HG02840 (cell line): ENCODE data around the gene ZNF366.

Experiments
- ATAC-seq: cut with Tn5 transposase; IDR thresholded peaks from one replicate; pipeline ENCODE4 v1.9.1; 2021; ENCODE audit warnings: mild to moderate bottlenecking, moderate library complexity, moderate number of reproducible peaks; ENCODE audit not compliant: unreplicated experiment, low FRiP score

ZNF366 gene

GRCh38 chr5:72448368-72448767 is 58.8 kb downstream of the ZNF366 start:
- no peak for ATAC-seq

- no peak for ATAC-seq
These were observed 59.5 kb downstream of the ZNF366 start for GRCh38 chr5:72447751-72448150.

GRCh38 chr5:72445969-72446368 is 61.2 kb downstream of the ZNF366 start:
- ATAC-seq = no peak

GRCh38 chr5:72443883-72444282 is 63.3 kb downstream of the ZNF366 start:
- no peak for ATAC-seq

DNA sequence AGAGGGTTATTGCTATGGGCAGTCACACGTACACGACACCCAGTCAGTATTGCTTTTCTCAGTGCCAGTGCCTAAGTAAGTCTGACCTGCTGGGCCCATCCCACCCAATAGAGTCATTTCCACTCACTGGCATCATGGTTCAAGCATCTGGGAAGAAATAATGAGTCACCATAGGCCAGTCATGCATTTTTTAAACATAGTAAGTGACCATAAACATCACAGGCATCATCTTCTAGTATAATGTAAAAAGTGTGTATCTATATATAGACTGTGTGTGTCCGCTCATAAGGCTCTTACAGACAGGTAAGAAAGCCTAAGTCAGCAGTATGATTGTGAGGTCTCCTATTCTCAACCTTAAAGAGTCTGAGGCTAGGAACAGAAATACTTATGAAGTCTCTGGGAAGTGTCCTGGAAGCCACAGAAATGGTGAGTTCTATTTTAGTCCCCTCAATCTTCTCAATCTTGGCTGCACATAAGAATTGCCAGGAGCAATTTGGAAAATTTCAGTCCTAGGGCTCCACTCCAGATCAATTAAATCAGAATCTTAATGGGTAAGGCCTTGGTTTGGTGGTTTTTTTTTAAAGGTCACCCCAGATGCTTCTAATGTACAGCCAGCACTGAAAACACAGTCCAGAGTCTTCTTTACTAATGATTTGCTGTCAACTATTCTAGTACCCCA is 65.2 kb downstream of the ZNF366 start:
- ATAC-seq = no peak

DNA sequence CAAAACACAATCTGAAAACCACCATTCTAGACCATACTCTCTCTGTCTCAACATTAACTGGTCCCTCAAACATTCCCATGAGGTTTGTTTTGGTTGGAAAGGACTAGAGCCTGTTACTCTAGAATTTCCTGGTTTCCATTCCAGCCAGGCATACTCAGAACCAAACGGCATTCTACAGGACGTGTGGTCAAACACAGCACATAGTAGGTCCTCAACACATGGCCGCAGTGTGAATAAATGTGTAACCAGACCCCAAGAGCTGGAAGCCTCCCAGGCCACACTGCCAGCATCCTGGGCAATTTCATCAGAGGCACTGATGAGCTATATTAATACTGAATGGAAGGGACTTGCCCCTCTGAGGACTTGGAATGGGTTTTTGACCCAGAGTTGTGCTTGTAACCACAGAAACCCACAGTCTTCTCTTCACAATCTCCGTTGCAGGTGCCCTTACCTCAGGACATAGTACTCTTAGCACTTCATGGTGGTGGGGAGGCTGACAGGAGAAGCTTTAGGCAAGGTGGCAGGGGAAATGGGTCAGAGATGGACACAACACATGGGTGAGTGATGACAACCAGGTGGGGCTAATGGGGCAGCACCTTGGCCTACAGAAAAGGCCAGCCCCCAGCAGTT is 66.0 kb downstream of the ZNF366 start:
- ATAC-seq = no peak

- ATAC-seq = no peak
These were observed 67.0 kb downstream of the ZNF366 start for GRCh38 chr5:72440207-72440638.

DNA sequence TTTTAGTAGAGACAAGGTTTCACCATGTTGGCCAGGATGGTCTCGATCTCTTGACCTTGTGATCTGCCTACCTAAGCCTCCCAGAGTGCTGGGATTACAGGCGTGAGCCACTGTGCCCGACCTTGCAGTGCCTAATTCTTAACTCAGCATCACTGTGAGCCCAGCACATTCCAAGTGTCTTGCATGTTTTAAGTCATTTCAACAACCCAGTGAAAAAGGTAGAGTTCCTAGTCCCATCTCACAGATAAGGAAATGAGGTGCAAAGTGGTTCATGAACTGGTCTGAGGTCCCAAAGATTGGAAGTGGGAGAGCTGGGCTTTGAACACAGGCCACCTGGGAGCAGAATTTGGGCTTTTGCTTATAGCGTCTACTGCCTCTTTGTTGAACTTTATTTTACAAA is 68.0 kb downstream of the ZNF366 start:
- ATAC-seq = no peak

- ATAC-seq = no peak
These were observed 69.1 kb downstream of the ZNF366 start for GRCh38 chr5:72438141-72438540.

DNA sequence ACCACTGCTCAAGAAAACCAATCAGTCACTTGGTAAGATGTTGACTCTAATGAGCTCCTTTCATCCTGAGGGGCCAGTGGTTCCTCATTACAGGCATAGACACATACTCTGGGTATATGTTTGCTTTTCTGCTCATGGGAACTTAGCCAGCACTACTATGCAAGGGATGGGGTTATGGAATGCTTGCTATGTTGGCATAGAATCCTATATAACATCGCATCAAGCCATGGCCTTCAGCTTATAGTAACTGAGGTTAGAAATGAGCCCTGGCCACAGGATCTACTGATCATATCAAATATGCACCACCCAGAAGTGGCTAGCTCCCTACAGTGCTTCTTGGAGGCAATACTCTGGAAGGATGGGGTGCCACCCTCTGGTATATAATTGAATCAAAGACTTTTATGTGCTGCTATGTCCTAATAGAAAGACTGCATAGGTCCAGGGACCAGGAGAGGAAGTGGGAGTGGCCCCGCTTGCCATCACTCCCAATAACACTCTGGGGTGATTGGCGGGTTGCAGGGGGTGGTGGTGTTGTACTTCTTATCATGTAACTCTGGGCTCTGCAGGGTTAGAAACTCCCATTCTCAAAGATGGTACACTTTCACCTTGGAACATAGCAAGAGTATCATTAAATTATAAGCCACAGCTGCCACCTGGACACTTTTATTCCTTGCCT is 70.3 kb downstream of the ZNF366 start:
- ATAC-seq = no peak

GRCh38 chr5:72434781-72435437 is 72.3 kb downstream of the ZNF366 start:
- ATAC-seq = no peak

DNA sequence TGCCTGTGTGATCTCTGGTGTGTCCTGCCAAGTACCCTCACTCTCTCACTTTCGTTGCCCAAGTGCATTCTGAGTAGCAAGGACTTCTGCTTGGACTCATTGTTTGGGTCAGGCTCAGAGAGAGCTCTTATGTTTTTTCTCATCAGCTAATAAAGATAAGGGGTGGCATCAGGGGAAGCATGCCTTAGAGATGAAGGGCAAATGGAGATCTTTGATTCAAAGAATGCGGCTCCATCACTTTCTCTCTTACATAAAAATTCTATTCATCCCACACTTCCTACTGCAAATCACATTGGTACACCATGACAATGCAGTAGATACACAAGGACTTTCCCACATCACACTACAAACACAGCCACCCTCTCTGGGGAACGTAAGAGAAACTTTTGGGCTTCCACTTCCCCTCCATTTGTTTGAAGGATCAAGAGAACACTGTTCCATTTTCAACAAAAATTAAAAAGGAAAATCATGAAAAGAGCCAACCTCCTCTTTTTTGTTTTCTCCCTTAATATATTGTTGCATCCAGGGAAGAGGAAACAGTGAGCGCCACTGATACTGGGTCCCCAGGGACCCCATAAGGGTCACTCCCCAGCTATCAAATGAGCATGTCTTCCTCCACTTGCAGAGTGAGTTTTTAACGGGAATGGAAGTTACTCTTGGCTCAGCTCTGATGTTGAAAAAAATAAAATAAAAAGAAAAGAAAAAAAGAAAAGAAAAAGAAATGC is 73.0 kb downstream of the ZNF366 start:
- no peak for ATAC-seq

- ATAC-seq = no peak
These were observed 73.7 kb downstream of the ZNF366 start for GRCh38 chr5:72433522-72433921.

DNA sequence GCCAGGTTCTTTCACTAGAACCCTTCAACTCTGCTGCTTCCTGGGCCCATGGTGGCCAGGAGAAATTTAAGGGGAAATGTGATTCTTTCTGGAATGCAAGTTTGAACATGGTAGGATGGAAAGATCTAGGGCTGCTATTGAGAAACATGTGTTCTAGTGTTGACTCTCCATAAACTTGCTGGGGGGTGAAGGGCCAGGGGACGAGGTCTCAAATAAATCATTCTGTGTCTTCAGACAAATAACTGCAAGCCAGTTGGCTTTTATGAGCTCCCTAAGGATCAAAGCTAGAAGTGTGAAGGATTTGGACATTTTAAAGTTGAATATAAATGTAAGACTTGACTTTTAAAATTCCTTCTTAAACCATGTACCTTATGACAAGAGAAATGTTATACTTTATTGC is 78.5 kb downstream of the ZNF366 start:
- no peak for ATAC-seq

GRCh38 chr5:72427488-72428437 is 79.4 kb downstream of the ZNF366 start:
- ATAC-seq = no peak

GRCh38 chr5:72427016-72427415 is 80.2 kb downstream of the ZNF366 start:
- ATAC-seq = no peak

DNA sequence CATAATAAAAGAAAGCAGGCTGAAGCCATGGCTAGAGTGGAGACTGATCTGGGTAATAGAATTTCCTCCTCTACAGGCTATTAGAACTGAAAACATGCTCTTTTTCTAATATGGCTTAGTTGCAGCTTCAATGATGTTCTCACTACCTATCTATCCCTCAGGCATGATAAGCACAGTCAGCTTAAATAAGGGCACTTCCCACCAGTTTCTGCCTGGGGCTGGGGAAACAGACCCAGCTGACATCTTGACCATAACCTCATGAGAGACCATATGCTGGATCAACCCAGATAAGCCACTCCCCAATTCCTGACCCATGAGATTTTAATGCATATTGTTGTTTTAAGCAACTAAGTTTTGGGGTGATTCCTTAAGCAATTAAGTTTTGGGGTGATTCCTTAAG is 81.2 kb downstream of the ZNF366 start:
- ATAC-seq = no peak

DNA sequence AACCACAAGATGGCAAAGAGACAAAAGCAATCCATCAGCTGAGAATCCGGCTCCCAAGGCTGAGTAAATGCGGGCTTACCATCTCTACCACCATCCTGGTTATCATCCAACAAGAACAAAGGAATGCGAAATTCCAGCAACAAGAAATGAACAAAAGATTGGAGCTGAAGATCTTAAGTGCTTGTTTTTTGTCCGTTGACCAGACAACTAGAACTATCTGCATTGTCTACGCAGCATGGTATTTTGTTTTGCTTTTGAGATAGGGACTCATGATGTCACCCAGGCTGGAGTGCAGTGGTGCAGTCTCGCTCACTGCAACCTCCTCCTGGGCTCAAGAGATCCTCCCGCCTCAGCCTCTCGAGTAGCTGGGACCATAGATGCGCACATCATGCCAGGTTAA is 88.9 kb downstream of the ZNF366 start:
- no peak for ATAC-seq

- no peak for ATAC-seq
These were observed 89.7 kb downstream of the ZNF366 start for GRCh38 chr5:72417333-72418062.
